T-helper 1 cell treated with Interleukin-12 subunit alpha and Interleukin-12 subunit beta and Interleukin-4 antibody, amounts not matched to agents 30 μg/mL and 1 μg/mL, for 36 hours (primary cell): ENCODE results near the gene GAREM2.

Experiments
- H3K27ac Mint-ChIP-seq: one replicate; pipeline ENCODE4 v1.8.0; 2021; ENCODE audit warnings: mild to moderate bottlenecking, mixed read lengths
- H3K27me3 Mint-ChIP-seq: one replicate; pipeline ENCODE4 v1.8.0; 2021; ENCODE audit warnings: low read depth, mixed read lengths
- H3K36me3 Mint-ChIP-seq: one replicate; pipeline ENCODE4 v1.8.0; 2021; ENCODE audit warnings: low read depth, mixed read lengths
- H3K4me1 Mint-ChIP-seq: one replicate; pipeline ENCODE4 v1.8.0; 2021; ENCODE audit warnings: low read depth, mixed read lengths
- H3K4me3 Mint-ChIP-seq: one replicate; pipeline ENCODE4 v1.8.0; 2021; ENCODE audit warnings: mild to moderate bottlenecking, moderate library complexity, mixed read lengths
- H3K9me3 Mint-ChIP-seq: one replicate; pipeline ENCODE4 v1.8.0; 2021; ENCODE audit warnings: mixed read lengths

GAREM2 gene

DNA sequence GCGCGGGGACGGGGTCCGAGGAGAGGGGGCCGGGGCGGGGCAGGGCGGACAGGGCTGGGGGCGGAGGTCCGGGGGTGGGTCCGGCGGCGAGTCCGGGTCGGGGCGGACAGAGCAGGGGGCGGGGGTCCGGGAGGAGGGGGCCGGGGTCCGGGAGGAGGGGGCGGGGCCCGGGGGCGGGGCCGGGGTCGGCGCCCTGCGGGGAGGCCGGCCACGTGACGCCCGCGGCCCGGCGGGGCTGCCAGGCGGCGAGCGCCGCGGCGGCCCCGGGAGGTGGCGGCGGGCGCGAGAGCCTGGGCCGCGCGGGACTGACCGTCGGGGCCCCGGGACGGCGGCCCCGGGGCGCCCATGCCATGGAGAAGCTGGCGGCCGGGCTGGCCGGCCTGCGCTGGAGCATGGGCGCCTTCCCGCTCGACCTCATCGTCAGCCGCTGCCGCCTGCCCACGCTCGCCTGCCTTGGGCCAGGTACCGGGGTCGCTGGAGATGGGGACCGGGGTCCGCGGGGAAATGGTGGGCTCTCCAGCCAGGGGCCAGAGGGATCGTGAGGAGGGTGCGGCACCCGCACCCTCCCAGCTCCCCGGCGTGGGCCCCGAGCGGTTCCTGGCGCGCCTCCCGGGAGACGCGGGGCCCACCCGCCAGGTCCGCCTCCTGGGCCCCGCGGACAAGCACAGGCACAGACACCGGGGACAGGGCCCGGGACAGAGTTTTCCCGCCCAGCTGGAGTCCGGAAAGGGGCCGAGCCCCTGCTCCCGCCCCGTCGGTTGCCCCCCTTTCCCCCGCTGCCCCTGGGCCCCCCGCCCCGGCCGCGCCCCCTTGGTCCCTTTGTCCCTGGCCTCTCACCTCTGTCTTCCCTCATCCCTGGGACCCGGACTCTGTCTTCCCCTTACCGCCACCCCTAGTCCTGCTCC lies at the start of gene GAREM2:
Gene GAREM2, plus strand, starts transcription at position 218 of the 905 bp plus-strand sequence. Its CDS starts 133 bp downstream, at position 351.
- no peaks in the 10 kb centered on the region for H3K9me3 Mint-ChIP-seq
- H3K4me1 Mint-ChIP-seq: peaks cover 5% of the 10 kb centered on the region
- no peaks in the 10 kb centered on the region for H3K36me3 Mint-ChIP-seq
- peaks cover 55% of the 10 kb centered on the region for H3K27me3 Mint-ChIP-seq
- H3K27ac Mint-ChIP-seq: no peak within 1 kb of the TSS
- H3K4me3 Mint-ChIP-seq: peak within 1 kb of the TSS; percentile 81

DNA sequence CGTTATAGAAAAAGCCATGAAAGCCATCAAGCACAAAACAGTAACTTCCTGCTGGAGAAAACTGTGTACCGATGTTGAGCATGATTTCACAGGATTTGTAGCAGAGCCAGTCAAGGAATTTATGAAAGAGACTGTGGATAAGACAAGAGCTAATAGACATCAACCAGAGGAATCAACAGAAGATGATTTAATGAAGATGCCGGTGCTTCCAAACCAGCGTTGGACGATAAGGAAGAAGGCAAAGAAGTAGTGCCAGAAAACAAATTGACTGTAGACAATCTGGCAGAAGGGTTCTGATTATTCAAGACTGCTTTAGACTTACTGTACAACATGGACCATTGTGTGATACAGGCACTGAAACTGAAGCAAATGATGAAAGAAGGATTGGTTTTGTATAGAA lies 49.5 kb upstream of the GAREM2 start:
- no peaks in the 10 kb centered on the region for H3K27me3 Mint-ChIP-seq
- H3K4me3 Mint-ChIP-seq: no peak overlapping the region
- peaks cover 10% of the 10 kb centered on the region for H3K4me1 Mint-ChIP-seq
- H3K9me3 Mint-ChIP-seq: no peaks in the 10 kb centered on the region
- peaks cover 7% of the 10 kb centered on the region for H3K36me3 Mint-ChIP-seq
- H3K27ac Mint-ChIP-seq: peak overlapping the region; percentile 64

DNA sequence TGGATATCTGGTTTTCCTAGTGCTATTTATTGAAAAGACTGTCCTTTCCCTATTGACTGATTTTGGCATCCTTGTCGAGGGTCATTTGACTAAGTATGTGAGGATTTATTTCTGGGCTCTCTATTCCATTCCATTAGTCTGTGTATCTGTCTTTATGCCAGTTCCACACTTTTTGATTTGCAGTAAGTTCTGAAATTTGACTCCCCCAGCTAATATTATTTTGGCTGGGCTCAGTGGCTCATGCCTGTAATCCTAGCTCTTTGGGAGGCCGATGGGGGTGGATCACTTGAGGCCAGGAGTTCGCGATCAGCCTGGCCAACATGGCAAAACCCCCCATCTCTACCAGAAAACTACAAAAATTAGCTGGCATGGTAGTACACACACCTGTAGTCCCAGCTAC lies 46.8 kb upstream of the GAREM2 start:
- Mint-ChIP-seq H3K27me3 (no peaks in the 10 kb centered on the region), H3K4me1 (peaks cover 16% of the 10 kb centered on the region), H3K9me3 (no peaks in the 10 kb centered on the region), H3K4me3 (no peak overlapping the region), H3K27ac (no peak overlapping the region), H3K36me3 (peaks cover 8% of the 10 kb centered on the region)

DNA sequence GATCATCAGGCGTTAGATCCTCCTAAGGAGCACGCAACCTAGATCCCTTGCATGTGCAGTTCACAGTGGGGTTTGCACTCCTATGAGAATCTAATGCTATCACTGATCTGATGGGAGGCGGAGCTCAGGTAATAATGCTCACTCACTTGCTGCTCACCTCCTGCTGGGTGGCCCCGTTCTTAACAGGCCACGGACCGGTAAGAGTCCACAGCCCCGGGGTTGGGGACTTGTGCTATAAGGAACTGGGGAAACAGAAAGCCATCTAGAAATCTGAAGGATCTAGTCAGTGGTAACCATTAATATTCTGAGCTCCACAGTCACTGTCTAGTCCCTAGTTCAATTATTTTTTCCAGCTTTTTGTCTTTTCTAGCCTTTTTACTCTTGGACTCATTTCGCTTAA lies 44.7 kb upstream of the GAREM2 start:
- Mint-ChIP-seq H3K27me3 (no peaks in the 10 kb centered on the region), H3K36me3 (peaks cover 5% of the 10 kb centered on the region), H3K4me3 (no peak overlapping the region), H3K27ac (no peak overlapping the region), H3K9me3 (no peaks in the 10 kb centered on the region), H3K4me1 (peaks cover 17% of the 10 kb centered on the region)

DNA sequence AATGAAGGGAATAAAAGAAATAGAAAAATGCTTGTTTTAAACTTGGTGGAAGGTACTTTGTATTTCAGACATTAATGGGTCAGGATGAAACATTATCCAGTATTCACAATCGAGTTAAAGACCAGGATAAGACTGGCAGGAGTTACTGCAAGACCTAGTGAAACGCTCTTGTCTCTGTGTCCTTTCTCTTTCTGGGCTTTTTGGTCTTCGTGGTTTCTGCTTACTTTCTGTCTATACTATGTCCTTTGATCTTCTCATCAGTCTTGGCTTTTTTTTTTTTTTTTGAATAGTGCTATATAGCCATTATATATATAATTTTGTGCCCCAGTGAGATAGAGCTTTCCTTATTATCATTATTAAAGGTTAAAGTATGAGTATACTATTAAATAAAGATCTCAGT lies 42.1 kb upstream of the GAREM2 start:
- no peak overlapping the region for H3K4me3 Mint-ChIP-seq
- no peak overlapping the region for H3K27ac Mint-ChIP-seq
- H3K4me1 Mint-ChIP-seq: peaks cover 11% of the 10 kb centered on the region
- no peaks in the 10 kb centered on the region for H3K27me3 Mint-ChIP-seq
- H3K36me3 Mint-ChIP-seq: peaks cover 11% of the 10 kb centered on the region
- H3K9me3 Mint-ChIP-seq: no peaks in the 10 kb centered on the region

DNA sequence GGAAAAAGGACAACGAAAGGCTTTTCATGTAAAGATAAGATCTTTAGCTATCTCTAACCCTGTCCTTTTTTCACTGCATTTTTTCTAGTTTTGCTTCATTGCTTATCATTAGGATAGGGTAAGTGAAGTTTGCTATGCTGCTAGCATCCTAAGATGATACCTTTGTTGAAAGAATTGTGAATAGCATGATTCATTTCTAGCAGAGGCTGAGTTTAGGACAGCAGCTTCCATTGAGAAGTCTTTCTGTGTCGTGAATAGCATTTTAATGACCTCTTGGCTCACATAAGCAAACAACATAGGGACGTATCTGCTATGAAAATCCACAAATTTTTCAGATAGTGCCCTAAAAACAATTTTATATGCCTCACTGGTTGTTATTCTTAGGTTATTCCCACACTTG lies 36.4 kb upstream of the GAREM2 start:
- no peaks in the 10 kb centered on the region for H3K27me3 Mint-ChIP-seq
- H3K4me1 Mint-ChIP-seq: peaks cover 2% of the 10 kb centered on the region
- H3K36me3 Mint-ChIP-seq: peaks cover 7% of the 10 kb centered on the region
- H3K4me3 Mint-ChIP-seq: no peak overlapping the region
- no peaks in the 10 kb centered on the region for H3K9me3 Mint-ChIP-seq
- no peak overlapping the region for H3K27ac Mint-ChIP-seq

DNA sequence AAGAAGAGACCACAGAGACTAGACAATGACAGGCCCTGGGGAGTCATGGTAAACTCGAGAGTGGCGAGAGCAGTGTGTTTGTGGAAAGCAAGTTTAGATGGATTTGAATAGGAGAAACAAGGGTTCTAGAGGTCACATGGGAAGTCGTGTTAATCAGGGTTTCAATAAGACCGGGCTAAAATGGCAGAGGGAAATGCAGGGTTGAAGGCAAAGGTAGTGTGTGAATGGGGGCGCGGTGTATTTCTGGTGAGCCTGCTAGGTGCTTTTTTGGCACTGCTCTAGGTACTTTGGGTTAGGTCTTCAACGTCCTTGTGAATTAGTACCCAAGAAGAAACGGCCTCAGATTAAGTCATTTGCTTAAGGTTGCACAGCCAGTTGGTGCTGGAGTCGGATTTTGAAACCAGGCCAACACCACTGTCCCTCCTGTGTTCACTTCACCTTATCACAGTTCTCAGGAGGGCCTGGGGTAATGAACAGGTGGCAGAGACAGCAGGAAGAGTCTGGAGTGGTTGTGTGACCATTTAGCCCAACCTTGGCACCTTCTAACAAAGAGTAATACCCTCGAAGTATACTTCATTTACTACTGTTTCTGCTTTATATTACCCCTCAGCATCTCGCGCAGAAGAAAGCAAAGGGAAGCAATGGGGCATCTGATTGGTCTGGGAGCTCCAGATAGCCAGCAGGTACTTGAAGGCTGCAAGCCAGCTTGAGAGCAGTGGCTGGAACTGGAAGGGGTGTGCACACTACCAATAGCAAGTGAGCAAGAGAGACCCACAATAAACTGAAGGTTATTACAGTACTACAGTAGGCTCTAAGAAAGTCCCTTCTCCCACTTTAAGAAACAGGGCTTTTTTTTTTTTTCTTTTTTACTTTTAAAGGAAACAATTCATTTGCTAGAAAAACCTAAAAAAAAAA lies 33.4 kb upstream of the GAREM2 start:
- no peaks in the 10 kb centered on the region for H3K4me1 Mint-ChIP-seq
- H3K9me3 Mint-ChIP-seq: no peaks in the 10 kb centered on the region
- no peak overlapping the region for H3K27ac Mint-ChIP-seq
- H3K4me3 Mint-ChIP-seq: no peak overlapping the region
- H3K27me3 Mint-ChIP-seq: no peaks in the 10 kb centered on the region
- H3K36me3 Mint-ChIP-seq: peaks cover 3% of the 10 kb centered on the region

DNA sequence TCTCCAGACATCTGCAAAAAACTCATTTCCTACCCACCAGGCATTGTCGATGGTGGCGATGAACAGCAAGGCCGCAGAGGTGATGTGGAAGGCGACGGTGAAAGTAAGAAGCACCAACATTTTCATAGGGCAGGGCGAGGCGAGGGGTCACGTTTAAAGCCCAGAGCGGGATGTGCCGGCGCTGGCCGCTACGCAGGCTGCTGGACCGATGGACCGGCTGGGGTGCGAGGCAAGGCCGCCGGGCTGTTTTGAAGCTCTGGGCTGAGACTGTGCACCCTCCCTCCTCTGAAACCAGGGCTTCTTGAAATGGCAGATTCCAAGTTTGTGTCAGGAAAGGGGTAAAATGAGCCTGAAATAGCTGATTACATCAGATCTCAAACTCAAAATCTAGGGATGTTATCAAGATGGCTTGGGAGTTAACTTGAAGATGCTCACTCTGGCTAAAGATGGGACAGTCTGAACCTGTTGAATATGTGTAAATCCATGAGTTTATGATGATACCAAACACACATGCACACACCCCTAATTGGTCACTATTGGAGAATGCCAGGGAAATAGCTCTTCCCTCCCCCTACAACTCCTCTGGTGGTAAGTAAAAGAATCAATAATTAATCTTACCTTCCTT lies 31.6 kb upstream of the GAREM2 start:
- Mint-ChIP-seq H3K4me1 (peaks cover 2% of the 10 kb centered on the region), H3K27ac (no peak overlapping the region), H3K36me3 (no peaks in the 10 kb centered on the region), H3K27me3 (peaks cover 3% of the 10 kb centered on the region), H3K4me3 (no peak overlapping the region), H3K9me3 (no peaks in the 10 kb centered on the region)

DNA sequence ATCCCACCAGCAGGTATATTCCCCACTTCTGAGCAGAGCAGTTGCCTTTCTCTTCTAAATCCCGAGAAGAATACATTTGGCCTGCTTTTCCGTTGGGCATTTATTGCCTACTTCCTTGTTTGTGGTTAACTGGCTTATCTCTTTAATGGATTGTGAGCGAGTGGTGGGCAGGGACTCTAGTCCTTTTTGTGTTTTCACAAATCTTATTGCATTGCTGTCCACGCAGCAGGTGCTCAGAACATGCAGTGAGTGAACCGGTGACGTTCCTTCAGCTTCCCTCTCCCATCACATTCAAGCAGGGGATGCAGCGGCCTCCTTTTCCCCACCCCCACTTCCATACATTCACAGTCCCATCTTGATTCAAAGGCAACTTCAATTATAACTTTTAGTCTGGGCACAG lies 28.9 kb upstream of the GAREM2 start:
- Mint-ChIP-seq H3K36me3 (no peaks in the 10 kb centered on the region), H3K9me3 (no peaks in the 10 kb centered on the region), H3K27ac (no peak overlapping the region), H3K27me3 (peaks cover 9% of the 10 kb centered on the region), H3K4me1 (peaks cover 2% of the 10 kb centered on the region), H3K4me3 (no peak overlapping the region)

DNA sequence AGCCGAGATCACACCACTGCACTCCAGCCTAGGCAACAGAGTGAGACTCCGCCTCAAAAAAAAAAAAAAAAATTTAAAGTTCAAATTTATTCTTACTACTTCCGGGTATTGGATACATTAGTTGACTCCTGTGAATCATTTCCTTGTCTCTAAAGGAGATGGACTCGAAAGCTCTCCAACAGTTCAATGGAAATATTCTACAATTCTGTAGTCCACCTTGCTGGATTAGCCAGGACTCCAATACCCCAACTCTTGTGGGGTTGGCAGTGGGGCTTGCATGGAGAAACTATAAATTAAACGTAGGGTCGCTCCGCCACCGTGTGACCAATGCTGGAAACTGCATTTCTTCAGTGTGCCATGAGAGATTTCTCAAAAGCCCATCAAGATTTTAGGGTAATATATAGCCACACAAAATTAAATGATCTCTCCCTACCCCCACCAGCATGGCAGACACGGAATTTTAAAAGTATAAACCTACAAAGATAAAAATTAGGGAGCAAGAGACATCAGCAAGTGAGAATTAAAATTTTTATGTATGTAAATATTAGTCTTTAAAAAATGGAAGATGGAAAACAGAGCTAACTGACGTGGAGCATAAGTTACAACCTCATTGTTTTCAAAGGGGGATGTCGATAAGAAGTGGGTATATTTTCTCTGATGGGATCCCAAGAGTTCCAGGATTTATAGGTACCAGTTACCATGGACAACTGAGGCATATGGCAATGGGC lies 27.8 kb upstream of the GAREM2 start:
- Mint-ChIP-seq H3K9me3 (no peaks in the 10 kb centered on the region), H3K27me3 (peaks cover 12% of the 10 kb centered on the region), H3K4me1 (peaks cover 2% of the 10 kb centered on the region), H3K4me3 (no peak overlapping the region), H3K27ac (no peak overlapping the region), H3K36me3 (no peaks in the 10 kb centered on the region)

DNA sequence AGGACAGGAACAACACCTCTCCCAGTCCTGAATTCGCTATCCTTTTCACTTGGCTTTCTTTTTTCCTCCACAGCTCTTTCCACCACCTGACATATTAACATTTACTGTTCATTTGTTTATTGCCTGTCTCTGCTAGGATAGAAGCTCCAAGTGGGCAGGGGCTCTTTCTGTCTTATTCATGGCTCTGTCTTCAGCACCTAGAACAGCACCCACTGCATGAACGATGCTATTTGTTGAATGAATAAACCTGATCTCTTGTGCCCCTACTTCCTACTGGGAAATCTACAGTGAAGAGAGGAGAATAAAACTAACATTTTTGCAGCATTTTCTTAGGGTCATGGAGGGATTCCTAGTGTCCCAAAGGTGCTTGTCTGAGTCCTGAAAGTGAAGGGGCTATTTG lies 24.4 kb upstream of the GAREM2 start:
- H3K4me1 Mint-ChIP-seq: peaks cover 2% of the 10 kb centered on the region
- peaks cover 31% of the 10 kb centered on the region for H3K27me3 Mint-ChIP-seq

DNA sequence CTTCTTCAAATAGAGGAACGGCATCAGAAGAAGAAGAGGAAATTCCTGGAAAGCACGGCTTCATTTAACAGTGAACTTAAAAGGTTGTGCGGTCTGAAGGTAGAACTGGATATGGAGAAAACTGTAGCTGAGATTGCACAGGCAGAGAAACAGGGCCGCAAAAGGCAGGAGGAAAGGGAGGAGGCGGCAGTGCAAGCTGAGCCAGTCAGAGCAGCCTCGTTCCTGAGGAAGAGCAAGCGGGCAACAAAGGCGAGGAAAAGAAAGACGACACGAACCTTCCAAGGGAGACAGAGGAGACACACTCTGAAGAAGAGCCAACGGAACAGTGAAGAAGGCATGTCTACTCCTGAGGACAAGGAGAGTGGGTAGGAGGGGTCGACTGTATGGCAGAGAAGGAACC lies 22.6 kb upstream of the GAREM2 start:
- no peaks in the 10 kb centered on the region for H3K9me3 Mint-ChIP-seq
- no peak overlapping the region for H3K27ac Mint-ChIP-seq
- no peak overlapping the region for H3K4me3 Mint-ChIP-seq
- H3K36me3 Mint-ChIP-seq: no peaks in the 10 kb centered on the region
- peaks cover 42% of the 10 kb centered on the region for H3K27me3 Mint-ChIP-seq
- H3K4me1 Mint-ChIP-seq: no peaks in the 10 kb centered on the region

More for the DNA sequence above, 24.4 kb upstream of the GAREM2 start:
- Mint-ChIP-seq H3K27ac (no peak overlapping the region), H3K4me3 (no peak overlapping the region), H3K36me3 (no peaks in the 10 kb centered on the region), H3K9me3 (no peaks in the 10 kb centered on the region)

DNA sequence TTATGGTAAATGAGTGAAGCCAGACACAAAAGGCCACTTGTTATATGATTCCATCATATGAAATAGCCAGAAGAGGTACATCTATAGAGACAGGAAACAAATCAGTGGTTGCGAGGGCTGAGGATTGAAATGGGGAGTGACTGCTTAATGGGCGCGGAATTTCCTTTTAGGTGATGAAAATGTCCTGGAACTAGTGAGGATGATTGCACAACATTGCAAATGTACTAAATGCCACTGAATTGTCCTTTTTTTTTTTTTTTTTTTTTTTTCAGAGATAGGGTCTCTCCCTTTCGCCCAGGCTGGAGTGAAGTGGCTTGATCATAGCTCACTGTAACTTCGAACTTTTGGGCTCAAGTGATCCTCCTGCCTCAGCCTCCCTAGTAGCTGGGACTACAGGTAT lies 15.3 kb upstream of the GAREM2 start:
- Mint-ChIP-seq H3K4me3 (no peak overlapping the region), H3K9me3 (no peaks in the 10 kb centered on the region), H3K27ac (no peak overlapping the region), H3K36me3 (no peaks in the 10 kb centered on the region), H3K4me1 (no peaks in the 10 kb centered on the region), H3K27me3 (peaks cover 26% of the 10 kb centered on the region)

DNA sequence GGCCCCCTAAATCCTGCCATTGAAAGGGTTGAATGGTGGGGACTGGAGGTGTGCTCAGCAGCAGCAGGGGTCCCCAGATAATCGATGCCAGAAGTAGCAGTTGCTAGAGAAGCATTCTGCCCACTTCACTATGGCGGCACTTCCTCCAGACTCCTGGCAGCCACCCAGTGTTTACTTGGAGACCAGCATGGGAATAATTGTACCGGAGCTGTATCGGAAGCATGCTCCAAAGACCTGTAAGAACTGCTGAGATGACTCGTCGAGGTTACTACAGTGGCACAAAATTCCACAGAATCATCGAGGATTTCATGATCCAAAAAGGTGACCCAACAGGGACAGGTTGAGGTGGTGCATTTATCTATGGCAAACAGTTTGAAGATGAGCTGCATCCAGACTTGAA lies 11.0 kb upstream of the GAREM2 start:
- Mint-ChIP-seq H3K36me3 (no peaks in the 10 kb centered on the region), H3K4me1 (no peaks in the 10 kb centered on the region), H3K27ac (no peak overlapping the region), H3K4me3 (no peak overlapping the region), H3K9me3 (no peaks in the 10 kb centered on the region), H3K27me3 (peaks cover 7% of the 10 kb centered on the region)
